BJ (cell line): ENCODE data around the gene ELFN2. TPM values are rescaled to one million over a fixed set of nuclear protein-coding genes. Genes with fewer than 3 reads are reported as not detected.

ENCODE experiments used
- CTCF ChIA-PET: fragments of 350-600 bp; formaldehyde crosslinking; extraction: SDS; loops from one replicate; lab custom pipeline; 2021; ENCODE audit warnings: antibody characterized with exemption, inconsistent platforms; lab: Yijun Ruan, JAX
- POLR2A ChIA-PET: fragments of 300-600 bp; sonication (Branson Sonifier 250); formaldehyde crosslinking; extraction: SDS; loops from one replicate; lab custom pipeline; 2021; ENCODE audit warnings: antibody characterized with exemption; lab: Charles Lee
- DNase-seq: peaks from one replicate; pipeline ENCODE4 v3.0.0-alpha.2; 2011; ENCODE audit warnings: low read depth
- H3K27me3 ChIP-seq: 2 replicates; pipeline ENCODE4 v1.6.0; 2011; ENCODE audit warnings: low read length; ENCODE audit not compliant: control insufficient read depth, insufficient read depth
- H3K36me3 ChIP-seq: 2 replicates; pipeline ENCODE4 v1.5.1; 2011; ENCODE audit warnings: low read length; ENCODE audit not compliant: control insufficient read depth, insufficient read depth
- H3K4me3 ChIP-seq: 2 replicates; pipeline ENCODE4 v1.5.1; 2011; ENCODE audit warnings: low read depth, mild to moderate bottlenecking, control low read depth, low read length
- polyA plus RNA-seq: library from polyadenylated mRNA; depleted of rRNA; stranded (reverse); fragments of >200 nt; gene quantifications from 2 replicates; pipeline ENCODE4 v1.2.3, GENCODE V29; 2011
- TF ChIP-seq, protein P1 (sequence below): IDR thresholded peaks from 2 replicates; pipeline ENCODE4 v1.5.1; 2011; ENCODE audit warnings: low read depth, mild to moderate bottlenecking, control low read depth, inconsistent platforms, low read length, moderate library complexity; ENCODE audit not compliant: insufficient read depth

ELFN2 gene
- polyA plus RNA-seq, 1 experiment = 0.34 TPM

DNA sequence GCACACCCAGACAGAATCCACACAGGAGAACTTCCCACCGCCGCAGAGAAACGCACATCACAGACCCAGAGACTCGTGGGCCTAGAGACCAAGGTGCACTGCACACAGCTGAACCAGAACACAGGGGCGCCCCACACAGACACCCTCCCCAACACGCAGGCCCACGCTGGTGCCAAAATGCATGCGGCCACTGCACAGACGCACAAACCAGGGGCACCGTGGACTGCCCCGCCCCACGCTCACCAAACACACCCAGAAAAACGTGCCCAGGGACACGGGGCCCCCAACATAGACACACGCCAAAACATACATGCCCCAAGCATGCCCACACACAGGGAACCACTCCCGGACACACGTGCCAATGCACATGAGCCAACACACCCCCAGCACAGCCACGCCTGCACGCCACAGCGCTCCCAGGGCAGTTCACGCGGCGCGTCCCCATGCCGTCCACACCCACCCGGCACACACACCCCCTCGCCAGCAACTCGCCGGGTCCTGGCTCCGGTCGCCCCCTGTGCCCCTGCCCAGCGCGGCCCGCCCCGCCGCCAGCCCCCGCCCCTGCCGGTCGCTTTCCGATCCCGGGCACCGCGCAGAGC, 7.8 kb downstream of the ELFN2 start:
- CTCF ChIA-PET = no interaction called here
- no peaks in the 10 kb centered on the region for H3K36me3 ChIP-seq
- H3K27me3 ChIP-seq = peaks cover 18% of the 10 kb centered on the region
- TF ChIP-seq, protein P1, sequence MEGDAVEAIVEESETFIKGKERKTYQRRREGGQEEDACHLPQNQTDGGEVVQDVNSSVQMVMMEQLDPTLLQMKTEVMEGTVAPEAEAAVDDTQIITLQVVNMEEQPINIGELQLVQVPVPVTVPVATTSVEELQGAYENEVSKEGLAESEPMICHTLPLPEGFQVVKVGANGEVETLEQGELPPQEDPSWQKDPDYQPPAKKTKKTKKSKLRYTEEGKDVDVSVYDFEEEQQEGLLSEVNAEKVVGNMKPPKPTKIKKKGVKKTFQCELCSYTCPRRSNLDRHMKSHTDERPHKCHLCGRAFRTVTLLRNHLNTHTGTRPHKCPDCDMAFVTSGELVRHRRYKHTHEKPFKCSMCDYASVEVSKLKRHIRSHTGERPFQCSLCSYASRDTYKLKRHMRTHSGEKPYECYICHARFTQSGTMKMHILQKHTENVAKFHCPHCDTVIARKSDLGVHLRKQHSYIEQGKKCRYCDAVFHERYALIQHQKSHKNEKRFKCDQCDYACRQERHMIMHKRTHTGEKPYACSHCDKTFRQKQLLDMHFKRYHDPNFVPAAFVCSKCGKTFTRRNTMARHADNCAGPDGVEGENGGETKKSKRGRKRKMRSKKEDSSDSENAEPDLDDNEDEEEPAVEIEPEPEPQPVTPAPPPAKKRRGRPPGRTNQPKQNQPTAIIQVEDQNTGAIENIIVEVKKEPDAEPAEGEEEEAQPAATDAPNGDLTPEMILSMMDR = no peak
- peak overlapping the region; percentile 32; the same call in 1 of the 2 replicates for H3K4me3 ChIP-seq
- DNase-seq = no peak
- POLR2A ChIA-PET = no interaction called here

- H3K4me3 ChIP-seq = no peak overlapping the region
- TF ChIP-seq, protein P1 = no peak
- no peak for DNase-seq
- peaks cover 18% of the 10 kb centered on the region for H3K27me3 ChIP-seq
- ChIA-PET CTCF (interaction anchor here (2.4 kb wide), 1 partner anchor 10 kb away, joined by 10 read pairs; no protein-coding TSS in a partner anchor), POLR2A (no interaction called here)
- no peaks in the 10 kb centered on the region for H3K36me3 ChIP-seq
These were observed 8.5 kb downstream of the ELFN2 start for GRCh38 chr22:37418627-37419369.

DNA sequence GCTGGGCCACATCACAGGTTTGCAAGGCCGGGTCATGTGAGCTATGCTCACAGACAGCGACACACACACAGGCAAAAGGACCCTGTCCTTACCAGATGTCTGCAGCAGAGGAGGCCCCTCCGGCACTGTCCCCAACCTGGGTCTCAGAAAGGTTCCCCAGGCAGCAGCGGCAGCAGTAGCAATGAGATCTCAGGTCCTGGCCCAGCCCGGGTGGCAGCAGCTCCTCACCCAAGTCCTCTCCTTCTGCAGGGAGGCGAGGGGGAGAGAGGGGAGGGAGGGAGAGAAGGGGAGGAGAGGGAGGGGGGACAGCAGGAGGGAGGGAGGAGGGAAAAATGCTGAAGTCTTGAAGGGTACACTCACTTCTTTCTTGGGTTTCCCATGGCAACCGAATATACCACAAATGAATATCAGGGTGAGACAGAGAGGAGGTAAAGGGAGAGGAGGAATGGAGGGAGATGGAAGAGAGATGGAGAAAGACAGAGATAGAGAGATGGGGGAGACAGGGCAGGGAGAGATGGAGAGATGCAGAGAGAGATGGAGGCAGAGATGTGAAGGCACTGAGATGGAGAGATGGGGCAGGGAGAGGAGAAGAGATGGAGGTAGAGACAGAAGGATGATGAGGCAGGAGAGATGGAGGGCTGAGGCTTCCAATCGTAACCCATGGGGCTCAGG, 9.5 kb downstream of the ELFN2 start:
- Histone ChIP-seq H3K27me3 (peaks cover 18% of the 10 kb centered on the region), H3K36me3 (no peaks in the 10 kb centered on the region), H3K4me3 (no peak overlapping the region)
- no peak for DNase-seq
- TF ChIP-seq, protein P1 = no peak
- POLR2A ChIA-PET = no interaction called here
- CTCF ChIA-PET = interaction anchor here (0.6 to 2.4 kb wide), 2 partner anchors 11 to 15 kb away, joined by 3 to 10 read pairs; no protein-coding TSS in a partner anchor

GRCh38 chr22:37417264-37417663, 10.0 kb downstream of the ELFN2 start:
- CTCF ChIA-PET = interaction anchor here (0.6 to 2.4 kb wide), 2 partner anchors 12 to 15 kb away, joined by 3 to 10 read pairs; no protein-coding TSS in a partner anchor
- no peak overlapping the region for H3K4me3 ChIP-seq
- TF ChIP-seq, protein P1 = no peak
- DNase-seq = no peak
- POLR2A ChIA-PET = no interaction called here
- peaks cover 18% of the 10 kb centered on the region for H3K27me3 ChIP-seq
- H3K36me3 ChIP-seq = no peaks in the 10 kb centered on the region

GRCh38 chr22:37416827-37417226, 10.5 kb downstream of the ELFN2 start:
- Histone ChIP-seq H3K27me3 (peaks cover 15% of the 10 kb centered on the region), H3K4me3 (no peak overlapping the region), H3K36me3 (no peaks in the 10 kb centered on the region)
- TF ChIP-seq, protein P1 = no peak
- DNase-seq = no peak
- ChIA-PET CTCF (interaction anchor here (2.4 kb wide), 1 partner anchor 12 kb away, joined by 10 read pairs; no protein-coding TSS in a partner anchor), POLR2A (no interaction called here)
